ENCODE measurements around the gene OR1F1.

GRCh38 chr16:3243882-3244281 lies 55.9 kb downstream of the OR1F1 start:
- TF ChIP-seq CTCF (IDR thresholded peaks at IDR 0.05; ENCODE audit: insufficient read depth, low read depth, low read length), result no peak
- TF ChIP-seq EZH2 (IDR thresholded peaks at IDR 0.05; ENCODE audit: insufficient read depth, low read length), result no peak

Measured in astrocyte (in vitro differentiated cells and primary cell).